ENCODE measurements around the gene BLCAP.

GRCh38 chr20:37529214-37529967 is 1.7 kb upstream of the BLCAP start:
- TF ChIP-seq CTCF (IDR thresholded peaks at IDR 0.05) (no peak), POLR2A (IDR thresholded peaks at IDR 0.05) (no peak)
